ENCODE measurements around the gene ID1.
"Not testable (repeated sequence)": the region's sequence is repeated elsewhere in the genome, so short reads cannot be mapped to it uniquely, and the experiment has no call there.

The ID1 gene

GRCh38 chr20:31573555-31574321 lies 31.4 kb upstream of the ID1 start:
- Histone ChIP-seq H3K4me1 (ENCODE audit: insufficient read depth, insufficient read length) (peaks cover 8% of the 10 kb centered on the region), H3K27me3 (ENCODE audit: insufficient read depth, insufficient read length) (no peaks in the 10 kb centered on the region), H3K36me3 (ENCODE audit: insufficient read depth, insufficient read length, low read length) (peaks cover 33% of the 10 kb centered on the region), H3K9me3 (ENCODE audit: insufficient read depth, low read length) (peaks cover 8% of the 10 kb centered on the region; the same call in 1 of the 2 replicates), H3K4me3 (ENCODE audit: insufficient read length, low read depth) (peak overlapping the region; percentile 66), H3K9ac (ENCODE audit: insufficient read length, low read depth) (peak overlapping the region; percentile 90)
- TF ChIP-seq SUZ12 (IDR thresholded peaks at IDR 0.05; ENCODE audit: extremely low read depth, insufficient read depth, insufficient read length) (no peak), YY1 (IDR thresholded peaks at IDR 0.05; ENCODE audit: insufficient read depth, insufficient read length) (no peak), ZNF274 (IDR thresholded peaks at IDR 0.05; ENCODE audit: low read depth, low read length) (no peak)
- no peak for DNase-seq (ENCODE audit: low read depth, low spot score)

- H3K9ac ChIP-seq (ENCODE audit: insufficient read length, low read depth); H3K27me3 ChIP-seq (ENCODE audit: insufficient read depth, insufficient read length); H3K4me3 ChIP-seq (ENCODE audit: insufficient read length, low read depth); H3K9me3 ChIP-seq (ENCODE audit: insufficient read depth, low read length); H3K4me1 ChIP-seq (ENCODE audit: insufficient read depth, insufficient read length); DNase-seq (ENCODE audit: low read depth, low spot score): not testable (repeated sequence)
- H3K36me3 ChIP-seq (ENCODE audit: insufficient read depth, insufficient read length, low read length): peaks cover 22% of the 10 kb centered on the region
Measured at GRCh38 chr20:31574986-31575385, 30.1 kb upstream of the ID1 start.

GRCh38 chr20:31576751-31577150 lies 28.3 kb upstream of the ID1 start:
- H3K4me3 ChIP-seq (ENCODE audit: insufficient read length, low read depth): no peak overlapping the region
- no peak for DNase-seq (ENCODE audit: low read depth, low spot score)
- H3K9ac ChIP-seq (ENCODE audit: insufficient read length, low read depth): no peak overlapping the region
- H3K27me3 ChIP-seq (ENCODE audit: insufficient read depth, insufficient read length): no peaks in the 10 kb centered on the region
- TF ChIP-seq YY1 (IDR thresholded peaks at IDR 0.05; ENCODE audit: insufficient read depth, insufficient read length): no peak
- no peak for TF ChIP-seq ZNF274 (IDR thresholded peaks at IDR 0.05; ENCODE audit: low read depth, low read length)
- no peak for TF ChIP-seq SUZ12 (IDR thresholded peaks at IDR 0.05; ENCODE audit: extremely low read depth, insufficient read depth, insufficient read length)
- peaks cover 11% of the 10 kb centered on the region for H3K36me3 ChIP-seq (ENCODE audit: insufficient read depth, insufficient read length, low read length)
- peaks cover 6% of the 10 kb centered on the region for H3K4me1 ChIP-seq (ENCODE audit: insufficient read depth, insufficient read length)
- peaks cover 8% of the 10 kb centered on the region; the same call in 1 of the 2 replicates for H3K9me3 ChIP-seq (ENCODE audit: insufficient read depth, low read length)

DNA sequence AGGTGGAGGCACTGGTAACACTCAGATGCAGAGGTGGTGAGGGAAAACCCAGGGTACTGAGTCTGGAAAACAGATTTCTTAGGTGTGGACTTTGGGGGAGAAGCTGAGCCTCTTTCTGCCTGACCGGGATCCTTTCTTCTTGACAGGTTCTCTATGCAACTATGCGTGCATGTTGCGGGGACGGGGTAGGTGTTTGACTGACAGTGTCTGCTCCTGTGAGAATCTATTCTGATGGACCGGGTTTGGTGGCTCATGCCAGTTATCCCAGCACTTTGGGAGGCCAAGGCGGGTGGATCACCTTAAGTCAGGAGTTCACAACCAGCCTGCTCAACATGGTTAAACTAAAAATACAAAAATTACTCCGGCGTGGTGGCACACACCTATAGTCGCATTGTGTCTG lies 27.9 kb upstream of the ID1 start:
- Histone ChIP-seq H3K27me3 (ENCODE audit: insufficient read depth, insufficient read length) (no peaks in the 10 kb centered on the region), H3K4me1 (ENCODE audit: insufficient read depth, insufficient read length) (peaks cover 6% of the 10 kb centered on the region), H3K4me3 (ENCODE audit: insufficient read length, low read depth) (no peak overlapping the region), H3K9ac (ENCODE audit: insufficient read length, low read depth) (no peak overlapping the region), H3K36me3 (ENCODE audit: insufficient read depth, insufficient read length, low read length) (peaks cover 11% of the 10 kb centered on the region), H3K9me3 (ENCODE audit: insufficient read depth, low read length) (peaks cover 8% of the 10 kb centered on the region; the same call in 1 of the 2 replicates)
- no peak for DNase-seq (ENCODE audit: low read depth, low spot score)
- TF ChIP-seq YY1 (IDR thresholded peaks at IDR 0.05; ENCODE audit: insufficient read depth, insufficient read length) (no peak), ZNF274 (IDR thresholded peaks at IDR 0.05; ENCODE audit: low read depth, low read length) (no peak), SUZ12 (IDR thresholded peaks at IDR 0.05; ENCODE audit: extremely low read depth, insufficient read depth, insufficient read length) (no peak)

- H3K9me3 ChIP-seq (ENCODE audit: insufficient read depth, low read length): peaks cover 8% of the 10 kb centered on the region; the same call in 1 of the 2 replicates
- H3K9ac ChIP-seq (ENCODE audit: insufficient read length, low read depth): no peak overlapping the region
- H3K4me3 ChIP-seq (ENCODE audit: insufficient read length, low read depth): no peak overlapping the region
- peaks cover 11% of the 10 kb centered on the region for H3K36me3 ChIP-seq (ENCODE audit: insufficient read depth, insufficient read length, low read length)
- H3K27me3 ChIP-seq (ENCODE audit: insufficient read depth, insufficient read length): no peaks in the 10 kb centered on the region
- no peak for TF ChIP-seq ZNF274 (IDR thresholded peaks at IDR 0.05; ENCODE audit: low read depth, low read length)
- TF ChIP-seq SUZ12 (IDR thresholded peaks at IDR 0.05; ENCODE audit: extremely low read depth, insufficient read depth, insufficient read length): no peak
- no peak for TF ChIP-seq YY1 (IDR thresholded peaks at IDR 0.05; ENCODE audit: insufficient read depth, insufficient read length)
- H3K4me1 ChIP-seq (ENCODE audit: insufficient read depth, insufficient read length): peaks cover 3% of the 10 kb centered on the region
- no peak for DNase-seq (ENCODE audit: low read depth, low spot score)
Measured at GRCh38 chr20:31578448-31579138, 26.5 kb upstream of the ID1 start.

GRCh38 chr20:31579245-31579644 lies 25.8 kb upstream of the ID1 start:
- Histone ChIP-seq H3K9me3 (ENCODE audit: insufficient read depth, low read length) (peaks cover 8% of the 10 kb centered on the region; the same call in 1 of the 2 replicates), H3K4me1 (ENCODE audit: insufficient read depth, insufficient read length) (peaks cover 3% of the 10 kb centered on the region), H3K9ac (ENCODE audit: insufficient read length, low read depth) (no peak overlapping the region), H3K27me3 (ENCODE audit: insufficient read depth, insufficient read length) (no peaks in the 10 kb centered on the region), H3K36me3 (ENCODE audit: insufficient read depth, insufficient read length, low read length) (peaks cover 11% of the 10 kb centered on the region), H3K4me3 (ENCODE audit: insufficient read length, low read depth) (no peak overlapping the region)
- TF ChIP-seq SUZ12 (IDR thresholded peaks at IDR 0.05; ENCODE audit: extremely low read depth, insufficient read depth, insufficient read length) (no peak), ZNF274 (IDR thresholded peaks at IDR 0.05; ENCODE audit: low read depth, low read length) (no peak)
- DNase-seq (ENCODE audit: low read depth, low spot score): no peak

DNA sequence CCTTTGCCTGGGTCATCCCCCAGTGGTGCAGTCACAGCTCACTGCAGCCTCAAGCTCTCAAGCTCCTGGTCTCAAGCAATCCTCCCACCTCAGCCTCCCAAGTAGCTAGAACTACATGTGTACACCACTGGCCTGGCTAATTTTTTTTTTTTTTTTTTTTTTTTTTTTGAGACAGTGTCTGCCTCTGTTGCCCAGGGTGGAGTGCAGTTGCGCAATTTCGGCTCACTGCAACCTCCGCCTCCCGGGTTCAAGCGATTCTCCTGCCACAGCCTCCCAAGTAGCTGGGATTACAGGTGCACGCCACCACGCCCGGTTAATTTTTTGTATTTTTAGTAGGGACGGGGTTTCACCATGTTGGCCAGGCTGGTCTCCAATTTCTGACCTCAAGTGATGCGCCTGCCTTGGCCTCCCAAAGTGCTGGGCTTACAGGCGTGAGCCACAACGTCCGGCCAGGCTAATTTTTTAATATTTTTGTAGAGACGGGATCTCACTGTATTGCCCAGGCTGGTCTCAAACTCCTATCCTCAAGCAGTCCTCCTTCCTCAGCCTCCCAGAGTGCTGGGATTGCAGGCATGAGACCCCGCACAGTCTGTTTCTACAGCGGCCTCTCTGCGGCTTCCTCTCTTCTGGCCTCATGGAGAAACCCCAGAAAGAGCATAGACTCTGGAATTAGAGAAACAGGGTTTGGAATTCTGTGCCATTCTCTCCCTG lies 25.0 kb upstream of the ID1 start:
- H3K9me3 ChIP-seq (ENCODE audit: insufficient read depth, low read length); H3K4me3 ChIP-seq (ENCODE audit: insufficient read length, low read depth); H3K4me1 ChIP-seq (ENCODE audit: insufficient read depth, insufficient read length); DNase-seq (ENCODE audit: low read depth, low spot score); H3K9ac ChIP-seq (ENCODE audit: insufficient read length, low read depth); H3K27me3 ChIP-seq (ENCODE audit: insufficient read depth, insufficient read length): not testable (repeated sequence)
- peaks cover 11% of the 10 kb centered on the region for H3K36me3 ChIP-seq (ENCODE audit: insufficient read depth, insufficient read length, low read length)
